SK-N-DZ (cell line): ENCODE measurements around the gene TGFB2. TPM values are rescaled to one million over a fixed set of nuclear protein-coding genes. Genes with fewer than 3 reads are reported as not detected.
A peak's percentile ranks its signal among the peaks of the same experiment; 100 is the strongest.
"Not testable (repeated sequence)": the region's sequence is repeated elsewhere in the genome, so short reads cannot be mapped to it uniquely, and the experiment has no call there.

Experiments
- DNase-seq: peaks from one replicate; pipeline ENCODE4 v3.0.0-alpha.2; 2015; ENCODE audit warnings: low spot score
- polyA plus RNA-seq, 2 experiments: library from polyadenylated mRNA; depleted of rRNA; stranded (reverse); fragments of >200 nt; gene quantifications; 2 replicates each; pipeline ENCODE4 v1.2.3, GENCODE V29; 2014

The TGFB2 gene
- polyA plus RNA-seq (2014; cell fraction: cytosol; rRNA removed): 0.13 and 0.71 TPM in 2 replicates
- 0.57 and 0.65 TPM in 2 replicates for polyA plus RNA-seq (2014; cell fraction: nucleus; rRNA removed)

- DNase-seq: peak; percentile 76
Observed at GRCh38 chr1:218344814-218345672, at the start of gene TGFB2. TGFB2 (plus strand) TSS chr1:218345336; CDS start chr1:218346702, 1,366 bp downstream.

GRCh38 chr1:218296162-218296561 is 49.0 kb upstream of the TGFB2 start:
- no peak for DNase-seq

- DNase-seq: no peak
Observed at GRCh38 chr1:218297461-218297860, 47.7 kb upstream of the TGFB2 start.

- DNase-seq: no peak
Observed at GRCh38 chr1:218297867-218298266, 47.3 kb upstream of the TGFB2 start.

- no peak for DNase-seq
Observed at GRCh38 chr1:218298398-218298797, 46.7 kb upstream of the TGFB2 start.

- no peak for DNase-seq
Observed at GRCh38 chr1:218299416-218299815, 45.7 kb upstream of the TGFB2 start.

- no peak for DNase-seq
Observed at GRCh38 chr1:218301217-218301616, 43.9 kb upstream of the TGFB2 start.

- DNase-seq: no peak
Observed at GRCh38 chr1:218302155-218302554, 43.0 kb upstream of the TGFB2 start.

GRCh38 chr1:218303176-218303879 is 41.8 kb upstream of the TGFB2 start:
- DNase-seq: no peak

GRCh38 chr1:218304281-218305039 is 40.7 kb upstream of the TGFB2 start:
- DNase-seq: no peak

- DNase-seq: no peak
Observed at GRCh38 chr1:218305472-218306064, 39.6 kb upstream of the TGFB2 start.

GRCh38 chr1:218312509-218312908 is 32.6 kb upstream of the TGFB2 start:
- DNase-seq: no peak

GRCh38 chr1:218314316-218314715 is 30.8 kb upstream of the TGFB2 start:
- no peak for DNase-seq

- no peak for DNase-seq
Observed at GRCh38 chr1:218315638-218316037, 29.5 kb upstream of the TGFB2 start.

GRCh38 chr1:218317061-218317460 is 28.1 kb upstream of the TGFB2 start:
- DNase-seq: no peak

GRCh38 chr1:218320182-218320581 is 25.0 kb upstream of the TGFB2 start:
- not testable (repeated sequence) for DNase-seq

- DNase-seq: no peak
Observed at GRCh38 chr1:218322762-218323161, 22.4 kb upstream of the TGFB2 start.

GRCh38 chr1:218323568-218324225 is 21.4 kb upstream of the TGFB2 start:
- no peak for DNase-seq

- no peak for DNase-seq
Observed at GRCh38 chr1:218324226-218324580, 20.9 kb upstream of the TGFB2 start.

GRCh38 chr1:218328769-218329168 is 16.4 kb upstream of the TGFB2 start:
- DNase-seq: no peak

- DNase-seq: peak; percentile 20
Observed at GRCh38 chr1:218330043-218330623, 15.0 kb upstream of the TGFB2 start.
